Endothelial cell of umbilical vein (primary cell): ENCODE data around the gene AKR7A3. TPM values are rescaled to one million over a fixed set of nuclear protein-coding genes. Genes with fewer than 3 reads are reported as not detected.

ENCODE experiments used
- BruUV-seq: library from RNA; stranded (reverse); fragments of 400-500 nt; replicated peaks from 2 replicates; lab custom pipeline; 2021; lab: Mats Ljungman, UMichigan
- CTCF ChIA-PET: fragments of 300-600, 350-600 bp; sonication (Branson Sonifier 250); formaldehyde crosslinking; loops from one replicate; lab custom pipeline; 2021; ENCODE audit warnings: antibody characterized with exemption, inconsistent platforms; lab: Charles Lee
- POLR2A ChIA-PET: fragments of 300-600, 350-600 bp; sonication (Branson Sonifier 250); formaldehyde crosslinking; loops from one replicate; lab custom pipeline; 2021; ENCODE audit warnings: antibody characterized with exemption, inconsistent platforms; lab: Charles Lee
- DNase-seq: peaks from one replicate; pipeline ENCODE4 v3.0.0-alpha.2; 2011; ENCODE audit warnings: low read depth, low spot score
- FAIRE-seq: peaks from 2 replicates; lab custom pipeline; 2011; peaks lifted over from hg19 to GRCh38; lab: Jason Lieb, UNC
- H2AFZ ChIP-seq: 2 replicates; pipeline ENCODE4 v1.6.0; 2012; ENCODE audit warnings: low read depth, low read length, control low read depth, inconsistent platforms
- H3K27ac ChIP-seq: 2 replicates; pipeline ENCODE4 v1.5.1; 2011; ENCODE audit warnings: low read depth, mild to moderate bottlenecking, control low read depth, low read length, moderate library complexity; ENCODE audit not compliant: insufficient read depth
- H3K27me3 ChIP-seq, 2 experiments: 2 replicates each; pipeline versions ENCODE4 v1.6.0 to v1.6.1; 2011; ENCODE audit warnings: low read length in 2 of 2, mixed read lengths in 1 of 2; ENCODE audit not compliant: control insufficient read depth in 2 of 2, insufficient read depth in 2 of 2
- H3K36me3 ChIP-seq, 2 experiments: 2 replicates in 1 of 2; 3 replicates in 1 of 2; pipeline ENCODE4 v1.5.1; 2011; ENCODE audit warnings: low read length in 2 of 2, mild to moderate bottlenecking in 1 of 2, moderate library complexity in 1 of 2; ENCODE audit not compliant: control insufficient read depth in 2 of 2, insufficient read depth in 2 of 2; ENCODE audit errors: extremely low read depth in 1 of 2
- H3K4me1 ChIP-seq: 3 replicates; pipeline ENCODE4 v1.5.1; 2011; ENCODE audit warnings: mild to moderate bottlenecking, low read length; ENCODE audit not compliant: control insufficient read depth, insufficient read depth; ENCODE audit errors: extremely low read depth
- H3K4me2 ChIP-seq: 2 replicates; pipeline ENCODE4 v1.6.1; 2011; ENCODE audit warnings: low read length, control low read depth, mixed read lengths; ENCODE audit not compliant: insufficient read depth
- H3K4me3 ChIP-seq, 3 experiments: fragments of 200-600 bp in 1 of 3; sonication (generic), shearing (Covaris generic) in 1 of 3; replicated peaks in 1 of 3; 2 replicates each; pipeline ENCODE4 v1.5.1; 2011 to 2016; ENCODE audit warnings: control low read depth in 3 of 3, low read length in 3 of 3, mild to moderate bottlenecking in 2 of 3, inconsistent platforms in 1 of 3, low read depth in 1 of 3, moderate library complexity in 1 of 3; ENCODE audit not compliant: insufficient read depth in 1 of 3
- H3K79me2 ChIP-seq: 2 replicates; pipeline ENCODE4 v1.6.0; 2012; ENCODE audit warnings: low read length, inconsistent platforms; ENCODE audit not compliant: control insufficient read depth, insufficient read depth
- H3K9ac ChIP-seq: replicated peaks from 2 replicates; pipeline ENCODE3; 2011; ENCODE audit warnings: low read length, control low read depth; ENCODE audit not compliant: insufficient read depth; ENCODE audit errors: extremely low read depth
- H3K9me1 ChIP-seq: replicated peaks from 3 replicates; pipeline ENCODE4 v1.6.0; 2011; ENCODE audit warnings: mild to moderate bottlenecking, low read length; ENCODE audit not compliant: control insufficient read depth, insufficient read depth; ENCODE audit errors: extremely low read depth
- H3K9me3 ChIP-seq: replicated peaks from 2 replicates; pipeline ENCODE4 v1.5.1; 2012; ENCODE audit warnings: low read length, inconsistent platforms; ENCODE audit not compliant: control insufficient read depth, insufficient read depth
- H4K20me1 ChIP-seq: replicated peaks from 2 replicates; pipeline ENCODE3; 2011; ENCODE audit warnings: mild to moderate bottlenecking, low read length; ENCODE audit not compliant: control insufficient read depth, insufficient read depth; ENCODE audit errors: extremely low read depth
- EZH2 ChIP-seq: IDR thresholded peaks from 2 replicates; pipeline ENCODE4 v1.6.1; 2012; ENCODE audit warnings: borderline replicate concordance, low read depth, mild to moderate bottlenecking, moderate library complexity, low read length, inconsistent platforms; ENCODE audit not compliant: severe bottlenecking
- FOS ChIP-seq: IDR thresholded peaks from 2 replicates; pipeline ENCODE4 v1.6.1; 2011; ENCODE audit warnings: mild to moderate bottlenecking, low read length, moderate library complexity, borderline replicate concordance; ENCODE audit not compliant: insufficient read depth
- GATA2 ChIP-seq: IDR thresholded peaks from 2 replicates; pipeline ENCODE4 v1.7.0; 2011; ENCODE audit warnings: low read depth, mild to moderate bottlenecking, moderate library complexity, mixed read lengths, low read length; ENCODE audit not compliant: insufficient read length, insufficient read depth
- JUN ChIP-seq: IDR thresholded peaks from 2 replicates; pipeline ENCODE4 v1.6.1; 2011; ENCODE audit warnings: borderline replicate concordance, low read depth; ENCODE audit not compliant: insufficient read length, insufficient read depth
- MAX ChIP-seq: IDR thresholded peaks from 2 replicates; pipeline ENCODE4 v1.6.1; 2011; ENCODE audit not compliant: insufficient read depth, insufficient read length
- MYC ChIP-seq: IDR thresholded peaks from one replicate; pipeline ENCODE4 v1.6.1; 2011; ENCODE audit warnings: mild to moderate bottlenecking, low read depth, low read length
- POLR2A ChIP-seq: IDR thresholded peaks from 2 replicates; pipeline ENCODE4 v1.6.1; 2012; ENCODE audit warnings: low read depth, mild to moderate bottlenecking, control low read depth, low read length
- POLR2AphosphoS5 ChIP-seq: IDR thresholded peaks from 2 replicates; pipeline ENCODE4 v1.6.1; 2012; ENCODE audit warnings: low read depth, mild to moderate bottlenecking, control low read depth, low read length, moderate library complexity; ENCODE audit not compliant: insufficient read depth
- dilution Hi-C: fragments of 300-500 bp; cut with MboI; formaldehyde crosslinking; loops from one replicate; pipeline ENCODE4 v1.15.0; 2019; ENCODE audit warnings: low sequenced_read_pairs; ENCODE audit not compliant: extremely low pct_ligation_motif_present
- intact Hi-C: fragments of 100-400 bp; cut with micrococcal nuclease; formaldehyde crosslinking; loops from one replicate; pipeline ENCODE4 v1.10.0; 2022
- polyA plus RNA-seq, 4 experiments: library from polyadenylated mRNA; depleted of rRNA in 3 of 4; stranded (reverse) in 3 of 4; unstranded in 1 of 4; fragments of >200 nt; gene quantifications; 2 replicates each; pipeline versions ENCODE4 v1.2.1 to v1.2.3, GENCODE V29; 2011 to 2012; ENCODE audit warnings: missing spikeins in 1 of 4
- total RNA-seq: library from RNA; stranded (reverse); gene quantifications from 2 replicates; pipeline ENCODE4 v1.2.3, GENCODE V29; 2021
- TF ChIP-seq, protein P1 (sequence below), 2 donors: IDR thresholded peaks; 1 replicate in 1 of 2; 2 replicates in 1 of 2; pipeline ENCODE4 v1.5.1; 2011; ENCODE audit warnings: low read length in 2 of 2, mild to moderate bottlenecking in 2 of 2, moderate library complexity in 2 of 2, control low read depth in 1 of 2, inconsistent platforms in 1 of 2, low read depth in 1 of 2; ENCODE audit not compliant: insufficient read depth in 1 of 2; ENCODE audit errors: extremely low read depth in 1 of 2

Gene AKR7A3
- total and polyA plus RNA-seq, 2 donors (not counting 3 experiments of a cell fraction or from before 2014, with no cell fraction given), result 0.49 to 0.50 TPM

GRCh38 chr1:19325958-19326747 lies 37.6 kb upstream of the AKR7A3 start:
- no peaks in the 10 kb centered on the region for H3K4me1 ChIP-seq
- H3K4me2 ChIP-seq, result no peak overlapping the region
- no TSS peak for BruUV-seq
- H3K9me1 ChIP-seq, result no peaks in the 10 kb centered on the region
- no peaks in the 10 kb centered on the region for H3K27me3 ChIP-seq
- FAIRE-seq (no peak), DNase-seq (no peak)
- H4K20me1 ChIP-seq, result no peaks in the 10 kb centered on the region
- ChIA-PET POLR2A (no interaction called here), CTCF (interaction anchor here (1.6 kb wide), 1 partner anchor 328 kb away, joined by 4 read pairs; no protein-coding TSS in a partner anchor)
- no peaks in the 10 kb centered on the region for H3K79me2 ChIP-seq
- intact Hi-C loops (no loop called here), dilution Hi-C loops (no loop called here)
- peaks cover 4 to 37% of the 10 kb centered on the region in 2 experiments for H3K36me3 ChIP-seq
- no peak for TF ChIP-seq EZH2
- no peak for TF ChIP-seq POLR2A
- TF ChIP-seq JUN, result no peak
- no peak for TF ChIP-seq GATA2
- H2AFZ ChIP-seq, result no peak overlapping the region
- H3K9ac ChIP-seq, result no peak overlapping the region
- no peaks in the 10 kb centered on the region for H3K9me3 ChIP-seq
- H3K4me3 ChIP-seq, result no peak overlapping the region
- no peak overlapping the region for H3K27ac ChIP-seq

- POLR2A ChIA-PET, result no interaction called here
Measured at GRCh38 chr1:19325368-19325957, 36.9 kb upstream of the AKR7A3 start.

More at GRCh38 chr1:19325368-19325957, 36.9 kb upstream of the AKR7A3 start:
- Histone ChIP-seq H3K9ac (no peak overlapping the region), H2AFZ (no peak overlapping the region), H3K9me1 (no peaks in the 10 kb centered on the region), H3K27ac (no peak overlapping the region), H3K27me3 (no peaks in the 10 kb centered on the region), H3K79me2 (no peaks in the 10 kb centered on the region), H3K4me3 (no peak overlapping the region), H3K36me3 (peaks cover 4 to 37% of the 10 kb centered on the region in 2 experiments), H4K20me1 (no peaks in the 10 kb centered on the region), H3K4me2 (no peak overlapping the region), H3K4me1 (no peaks in the 10 kb centered on the region), H3K9me3 (no peaks in the 10 kb centered on the region)
- dilution Hi-C loops (no loop called here), intact Hi-C loops (no loop called here)
- FAIRE-seq (no peak), DNase-seq (no peak)
- TF ChIP-seq POLR2A, result no peak
- TF ChIP-seq GATA2, result no peak
- no peak for TF ChIP-seq MYC
- TF ChIP-seq, protein P1, sequence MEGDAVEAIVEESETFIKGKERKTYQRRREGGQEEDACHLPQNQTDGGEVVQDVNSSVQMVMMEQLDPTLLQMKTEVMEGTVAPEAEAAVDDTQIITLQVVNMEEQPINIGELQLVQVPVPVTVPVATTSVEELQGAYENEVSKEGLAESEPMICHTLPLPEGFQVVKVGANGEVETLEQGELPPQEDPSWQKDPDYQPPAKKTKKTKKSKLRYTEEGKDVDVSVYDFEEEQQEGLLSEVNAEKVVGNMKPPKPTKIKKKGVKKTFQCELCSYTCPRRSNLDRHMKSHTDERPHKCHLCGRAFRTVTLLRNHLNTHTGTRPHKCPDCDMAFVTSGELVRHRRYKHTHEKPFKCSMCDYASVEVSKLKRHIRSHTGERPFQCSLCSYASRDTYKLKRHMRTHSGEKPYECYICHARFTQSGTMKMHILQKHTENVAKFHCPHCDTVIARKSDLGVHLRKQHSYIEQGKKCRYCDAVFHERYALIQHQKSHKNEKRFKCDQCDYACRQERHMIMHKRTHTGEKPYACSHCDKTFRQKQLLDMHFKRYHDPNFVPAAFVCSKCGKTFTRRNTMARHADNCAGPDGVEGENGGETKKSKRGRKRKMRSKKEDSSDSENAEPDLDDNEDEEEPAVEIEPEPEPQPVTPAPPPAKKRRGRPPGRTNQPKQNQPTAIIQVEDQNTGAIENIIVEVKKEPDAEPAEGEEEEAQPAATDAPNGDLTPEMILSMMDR (IDR thresholded peaks at IDR 0.05; ENCODE audit: extremely low read depth in 1 of 2, insufficient read depth in 1 of 2, low read depth in 1 of 2, low read length in 2 of 2), result no peak
- TF ChIP-seq JUN, result no peak
- TF ChIP-seq POLR2AphosphoS5, result no peak
- TF ChIP-seq EZH2, result no peak
- no peak for TF ChIP-seq MAX
- no peak for TF ChIP-seq FOS
- BruUV-seq, result no TSS peak
- CTCF ChIA-PET, result interaction anchor here (1.6 kb wide), 1 partner anchor 328 kb away, joined by 4 read pairs; no protein-coding TSS in a partner anchor
